Endothelial cell of coronary artery (primary cell): ENCODE data around the gene ISG20L2. TPM values are rescaled to one million over a fixed set of nuclear protein-coding genes. Genes with fewer than 3 reads are reported as not detected.

Source experiments
- total RNA-seq: library from RNA; depleted of rRNA; stranded (reverse); fragments of >200 nt; gene quantifications from 2 replicates; pipeline ENCODE4 v1.2.3, GENCODE V29; 2014

Gene ISG20L2, protein sequence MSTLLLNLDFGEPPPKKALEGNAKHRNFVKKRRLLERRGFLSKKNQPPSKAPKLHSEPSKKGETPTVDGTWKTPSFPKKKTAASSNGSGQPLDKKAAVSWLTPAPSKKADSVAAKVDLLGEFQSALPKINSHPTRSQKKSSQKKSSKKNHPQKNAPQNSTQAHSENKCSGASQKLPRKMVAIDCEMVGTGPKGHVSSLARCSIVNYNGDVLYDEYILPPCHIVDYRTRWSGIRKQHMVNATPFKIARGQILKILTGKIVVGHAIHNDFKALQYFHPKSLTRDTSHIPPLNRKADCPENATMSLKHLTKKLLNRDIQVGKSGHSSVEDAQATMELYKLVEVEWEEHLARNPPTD
- total RNA-seq: 8.2 and 8.6 TPM in 2 replicates

DNA sequence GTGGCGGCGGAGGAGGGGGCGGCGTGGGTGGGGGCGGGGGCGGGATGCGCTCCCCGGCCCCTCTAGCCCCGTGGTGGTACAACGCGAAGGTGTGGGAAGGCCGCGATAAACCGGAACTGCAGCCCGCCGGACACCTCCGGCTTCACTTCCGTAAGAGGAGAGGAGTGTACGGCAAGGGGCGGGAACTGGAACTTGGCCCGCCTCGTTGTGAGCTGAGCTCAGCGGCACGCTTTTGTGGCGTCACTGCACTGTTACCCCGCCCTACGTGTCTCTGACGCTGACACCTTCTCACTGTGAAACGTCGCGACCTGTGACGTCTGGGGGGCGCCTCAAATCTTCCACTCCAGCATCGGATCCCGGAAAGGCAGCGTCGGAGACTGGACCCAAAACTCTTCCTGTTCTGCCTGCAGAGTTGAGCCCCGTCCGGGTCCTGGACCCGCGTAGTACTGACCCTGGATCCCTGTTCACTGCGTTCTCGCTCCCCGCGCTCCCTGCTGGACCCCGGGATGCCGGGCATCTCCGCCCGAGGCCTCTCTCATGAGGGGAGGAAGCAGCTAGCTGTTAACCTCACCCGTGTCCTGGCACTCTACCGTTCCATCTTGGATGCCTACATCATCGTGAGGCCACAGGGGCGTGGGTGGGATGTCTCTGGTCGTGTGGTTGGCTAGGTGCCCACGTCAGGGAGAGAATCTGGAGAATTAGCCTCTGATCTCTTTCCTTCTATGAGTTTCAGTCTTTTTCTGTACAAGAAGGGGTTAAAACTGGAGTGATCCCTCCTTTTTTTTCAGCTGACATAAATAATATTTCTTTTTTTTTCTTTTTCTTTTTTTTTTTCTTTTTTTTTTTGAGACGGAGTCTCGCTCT lies at the start of gene ISG20L2:
ISG20L2 (minus strand) TSS at position 168 of the 864 bp plus-strand sequence. CDS start 1,114 bp downstream, outside the sequence.

DNA sequence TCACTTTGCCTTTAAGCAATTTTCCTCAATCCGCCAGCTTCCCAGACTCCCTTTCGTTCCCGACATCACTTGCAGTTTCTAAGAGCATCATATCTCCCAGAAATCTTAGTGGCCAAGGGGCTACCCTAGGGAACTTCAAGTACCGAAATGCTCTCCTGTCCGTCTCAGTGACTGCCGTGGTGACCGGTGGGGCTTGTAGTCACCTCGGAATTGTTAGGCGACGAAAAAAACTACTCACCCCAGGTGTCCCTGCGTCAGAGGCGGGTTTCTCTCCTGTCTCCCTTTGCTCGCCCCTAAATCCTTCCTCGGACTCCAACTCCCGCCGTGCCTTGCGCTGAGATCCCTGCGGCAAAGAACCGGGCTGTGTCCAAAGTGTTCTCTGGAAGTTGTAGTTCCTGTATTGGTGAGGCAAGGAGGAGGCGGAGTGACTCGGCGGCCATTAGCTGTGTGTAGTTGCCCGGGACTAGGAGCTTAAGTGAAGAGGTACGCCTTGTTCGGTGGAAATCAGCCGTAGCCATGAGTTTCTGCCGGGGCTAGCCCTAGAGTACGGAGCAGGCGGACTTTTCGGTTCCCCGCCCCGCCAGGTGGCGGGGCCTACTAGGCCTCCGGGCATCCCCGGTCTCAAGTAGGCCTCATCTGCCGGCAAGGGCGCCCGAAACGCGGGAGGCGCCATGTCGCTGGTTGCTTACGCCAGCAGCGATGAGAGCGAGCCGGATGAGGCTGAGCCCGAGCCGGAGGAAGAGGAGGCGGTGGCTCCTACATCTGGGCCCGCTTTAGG lies 38.7 kb upstream of the ISG20L2 start, which contains the start of gene PRCC:
PRCC (plus strand) TSS at position 435 of the 778 bp plus-strand sequence; CDS start at position 672, 237 bp downstream.

DNA sequence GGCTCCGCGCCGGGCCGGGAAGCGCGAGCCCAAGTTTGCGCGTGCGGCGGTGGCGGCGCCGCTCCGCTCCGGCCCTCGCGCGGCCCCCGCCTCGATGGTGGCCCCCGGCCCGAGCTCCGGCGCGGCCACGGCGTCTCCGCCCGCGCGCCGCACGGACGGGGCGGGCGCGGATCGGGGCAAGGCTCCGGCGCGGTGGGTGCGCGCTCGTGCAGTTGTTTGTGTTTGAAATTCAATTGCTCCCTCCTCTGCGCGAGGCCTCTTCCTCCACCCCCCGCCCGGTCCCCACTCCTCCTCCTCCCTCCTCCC lies 22.8 kb upstream of the ISG20L2 start, which contains the start of gene HDGF:
HDGF (minus strand) TSS at position 225 of the 306 bp plus-strand sequence. CDS start 246 bp downstream, outside the sequence.

DNA sequence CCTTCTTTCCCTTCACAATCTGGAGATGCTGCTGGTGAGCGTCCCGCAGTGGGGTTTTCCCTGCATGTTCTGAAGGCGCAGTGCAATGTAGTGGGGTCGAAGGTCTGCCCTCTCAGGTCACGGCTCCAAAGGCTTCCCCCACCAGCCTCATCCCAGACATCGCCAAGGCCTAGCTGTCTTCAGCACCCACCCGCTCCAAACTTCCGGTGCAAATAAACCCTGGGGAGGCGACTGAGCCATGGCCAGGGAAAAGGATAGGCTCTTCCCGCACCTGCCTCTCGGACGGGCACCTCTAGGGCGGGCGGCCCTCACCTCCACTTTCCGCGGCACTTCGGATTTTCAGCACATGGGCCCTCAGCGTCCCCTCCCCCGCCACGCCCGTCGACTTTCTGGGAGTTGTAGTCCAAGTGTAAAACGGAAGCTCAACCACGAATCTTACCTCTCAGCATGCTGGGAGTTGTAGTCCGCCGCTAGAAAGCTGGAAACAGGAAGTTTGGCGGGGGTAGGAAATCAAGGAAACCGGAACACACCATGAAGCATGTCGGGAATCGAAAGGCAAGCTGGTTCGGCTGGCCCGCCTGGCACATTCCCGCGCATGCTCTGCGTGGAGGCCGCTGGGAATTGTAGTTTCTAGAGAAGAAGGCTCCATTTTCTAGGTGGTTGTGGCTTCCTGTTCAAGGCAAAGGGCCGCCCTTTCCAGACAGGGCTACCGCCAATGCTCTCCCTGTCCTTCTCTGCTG lies 12.3 kb upstream of the ISG20L2 start, which contains the start of gene MRPL24:
MRPL24 (minus strand) TSS at position 348 of the 740 bp plus-strand sequence. CDS start 2,384 bp downstream, outside the sequence.

DNA sequence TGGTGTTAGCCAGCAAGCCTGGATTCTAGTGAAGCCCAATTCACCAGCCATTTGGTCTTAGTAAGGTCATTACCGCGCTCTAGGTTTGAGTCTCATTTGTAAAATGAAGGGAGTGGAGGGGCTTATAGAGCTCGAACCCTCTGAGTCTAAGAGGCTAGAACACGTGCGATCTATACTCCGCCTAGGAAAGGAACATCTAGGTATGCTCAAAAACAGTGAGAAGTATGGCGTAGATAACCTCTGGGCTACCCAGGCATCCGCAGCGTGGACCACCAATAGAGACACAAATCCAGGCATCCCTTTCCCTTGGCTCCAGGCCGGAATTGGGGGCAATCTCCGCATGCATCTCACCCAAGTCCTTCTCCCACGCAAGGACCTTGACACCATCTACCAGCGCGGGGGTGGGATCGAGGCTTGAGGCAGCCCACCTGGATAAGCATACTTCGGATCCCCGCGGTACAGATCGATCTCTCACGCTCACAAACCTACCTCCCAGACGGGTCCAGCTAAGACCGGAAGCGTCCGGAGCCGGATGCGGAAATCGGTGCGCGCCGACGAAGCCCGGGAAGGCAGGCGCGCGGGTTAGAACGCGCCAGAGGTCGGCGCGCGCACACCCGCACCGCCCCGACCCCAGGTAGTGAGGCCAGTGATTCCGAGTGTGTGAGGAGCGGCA lies 504 bp downstream of the ISG20L2 start, which contains the start of gene METTL25B:
METTL25B (plus strand) TSS at position 544 of the 673 bp plus-strand sequence. CDS start 636 bp downstream, outside the sequence.

DNA sequence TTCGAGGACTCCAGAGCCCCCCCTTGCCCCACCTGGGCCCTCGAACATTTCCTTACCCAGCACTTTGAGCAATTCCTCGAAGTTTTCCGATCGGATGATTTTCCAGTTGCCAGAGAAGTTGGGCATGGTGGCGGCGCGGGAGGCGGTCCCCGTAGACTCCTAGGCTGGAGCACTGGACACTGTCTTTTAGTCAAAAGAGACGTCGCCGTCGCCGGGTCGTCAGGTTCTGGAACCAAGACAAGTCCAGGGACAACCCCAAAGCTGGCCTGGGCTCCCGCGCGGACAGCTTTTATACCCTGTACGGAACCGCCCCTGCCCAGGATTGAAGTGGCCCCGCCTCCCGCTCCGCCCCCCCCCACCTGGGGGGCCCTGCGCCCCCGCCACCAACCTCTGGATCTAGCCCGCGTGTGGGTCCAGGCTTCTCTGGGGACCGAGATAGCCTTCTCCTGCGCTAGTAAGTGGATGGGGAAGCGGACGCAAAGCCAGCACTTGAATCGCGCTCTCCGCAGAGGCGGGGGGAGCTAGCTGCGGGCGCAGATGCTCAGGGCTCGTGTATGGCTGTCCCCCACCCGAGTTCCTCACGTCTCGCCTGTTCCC lies 23.1 kb downstream of the ISG20L2 start, which contains the start of gene CRABP2:
CRABP2 (minus strand) TSS at position 263 of the 597 bp plus-strand sequence; CDS start at position 126, 137 bp downstream.

DNA sequence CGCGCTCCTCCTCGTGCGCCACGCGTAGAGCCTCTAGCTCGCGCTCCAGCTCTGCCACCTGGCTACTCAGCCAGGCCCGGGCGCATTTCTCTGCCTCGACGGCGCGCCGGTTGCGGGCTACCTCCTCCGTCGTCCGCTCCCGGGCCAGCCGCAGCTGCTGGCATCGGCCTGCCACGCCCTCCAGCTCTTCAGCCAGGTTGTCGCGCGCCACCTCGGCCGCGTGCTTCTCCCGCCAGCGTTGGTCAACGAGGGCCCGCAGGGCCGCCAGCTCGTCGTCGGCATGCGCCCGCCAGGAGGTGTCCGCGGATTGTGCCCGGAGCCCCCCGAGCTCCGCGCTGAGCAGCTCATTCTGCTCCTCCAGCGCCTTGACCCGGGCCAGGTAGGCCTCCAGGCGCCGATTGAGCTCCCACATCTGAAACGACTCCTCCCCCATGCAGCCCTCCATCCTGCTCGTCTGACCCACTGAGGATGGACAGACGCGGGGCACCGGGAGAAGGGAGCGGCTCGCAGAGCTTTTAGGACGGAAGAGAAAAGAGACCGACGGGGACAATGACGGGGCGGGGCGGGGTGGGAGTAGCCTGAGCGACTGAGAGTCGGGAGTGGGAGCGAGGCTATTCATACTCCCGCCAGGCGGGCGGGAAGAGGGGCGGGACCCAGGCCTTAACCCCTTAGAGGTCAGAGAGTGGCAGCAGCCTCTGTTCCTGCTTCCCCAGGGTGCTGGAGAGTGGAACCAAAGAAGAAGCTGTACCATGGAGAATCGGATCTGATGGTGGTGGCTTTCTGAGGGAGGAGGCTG lies 51.5 kb downstream of the ISG20L2 start, which contains the start of gene NES:
NES (minus strand) TSS at position 588 of the 796 bp plus-strand sequence; CDS start at position 445, 143 bp downstream.

Other genes starting within 250 kb of the ISG20L2 start
- gene MEF2D, start 228.0 kb downstream of the ISG20L2 start, total RNA-seq: 4.2 and 6.7 TPM in 2 replicates
- 8.9 and 16.7 TPM in 2 replicates for gene IQGAP3, start 156.2 kb downstream of the ISG20L2 start, total RNA-seq
- not detected in 2 replicates for gene TTC24, start 149.0 kb downstream of the ISG20L2 start, total RNA-seq
- gene NAXE, start 137.0 kb downstream of the ISG20L2 start, total RNA-seq: 69.4 and 102 TPM in 2 replicates
- gene GPATCH4, start 127.3 kb downstream of the ISG20L2 start, total RNA-seq: 19.8 and 22.2 TPM in 2 replicates
- not detected in 2 replicates for gene HAPLN2, start 109.4 kb downstream of the ISG20L2 start, total RNA-seq
- not detected in 2 replicates for gene BCAN, start 86.6 kb downstream of the ISG20L2 start, total RNA-seq
- gene NES, start 51.4 kb downstream of the ISG20L2 start, total RNA-seq: 127 and 255 TPM in 2 replicates
- 0.09 TPM in 2 replicates for gene CRABP2, start 23.2 kb downstream of the ISG20L2 start, total RNA-seq
- 5.8 and 9.7 TPM in 2 replicates for gene METTL25B, start 297 bp downstream of the ISG20L2 start, total RNA-seq
- 60.2 and 62.1 TPM in 2 replicates for gene MRPL24, start 12.3 kb upstream of the ISG20L2 start, total RNA-seq
- gene HDGF, start 22.9 kb upstream of the ISG20L2 start, total RNA-seq: 171 and 213 TPM in 2 replicates
- gene PRCC, start 38.8 kb upstream of the ISG20L2 start, total RNA-seq: 12.5 and 14.5 TPM in 2 replicates
- 0.09 and 0.19 TPM in 2 replicates for gene SH2D2A, start 88.1 kb upstream of the ISG20L2 start, total RNA-seq
- gene INSRR, start 130.4 kb upstream of the ISG20L2 start, total RNA-seq: not detected in 2 replicates
- gene NTRK1, start 132.1 kb upstream of the ISG20L2 start, total RNA-seq: not detected in 2 replicates
- 11.5 and 23.2 TPM in 2 replicates for gene PEAR1, start 165.0 kb upstream of the ISG20L2 start, total RNA-seq
- gene LRRC71, start 191.9 kb upstream of the ISG20L2 start, total RNA-seq: 0.36 TPM in 1 of 2 replicates, not detected in the other